ENCODE measurements around the gene POU6F2. TPM values are rescaled to one million over a fixed set of nuclear protein-coding genes. Genes with fewer than 3 reads are reported as not detected.

POU6F2 gene
- total and polyA plus RNA-seq, 9 of the 15 experiments (the other 6 are each of a cell fraction or from before 2014, with no cell fraction given), result 0.29 to 1.5 (median 0.96) TPM

GRCh38 chr7:39493934-39494333 is 516.2 kb downstream of the POU6F2 start:
- Histone ChIP-seq H3K27me3 (ENCODE audit: control insufficient read depth in 2 of 2, insufficient read depth in 2 of 2, low read length in 2 of 2) (peaks cover 14 to 18% of the 10 kb centered on the region in 2 experiments), H3K36me3 (ENCODE audit: control insufficient read depth, insufficient read depth, low read length) (no peaks in the 10 kb centered on the region), H3K79me2 (ENCODE audit: control insufficient read depth, insufficient read depth, low read length) (no peaks in the 10 kb centered on the region), H3K9me1 (ENCODE audit: control insufficient read depth, insufficient read depth, low read length) (no peaks in the 10 kb centered on the region), H3K4me1 (replicated peaks in 1 of 2; ENCODE audit: control insufficient read depth in 2 of 2, insufficient read depth in 2 of 2, low read length in 2 of 2) (no peaks in the 10 kb centered on the region), H4K20me1 (replicated peaks; ENCODE audit: control insufficient read depth, insufficient read depth, low read length) (no peaks in the 10 kb centered on the region), H3K4me3 (no peak overlapping the region), H3K9ac (ENCODE audit: insufficient read depth in 1 of 2, low read depth in 2 of 2, low read length in 2 of 2) (no peak overlapping the region), H2AFZ (ENCODE audit: low read depth, low read length) (no peak overlapping the region), H3K27ac (ENCODE audit: extremely low read depth, low read depth, low read length) (no peak overlapping the region), H3K9me3 (replicated peaks; ENCODE audit: control insufficient read depth, insufficient read depth, low read depth, low read length) (no peaks in the 10 kb centered on the region), H3K4me2 (ENCODE audit: insufficient read depth, low read length) (no peak overlapping the region)
- ChIA-PET POLR2A (no interaction called here), CTCF (ENCODE audit: low intra/inter-chr PET ratio) (no interaction called here)
- in situ Hi-C loops (cut with MboI), result no loop called here
- WGBS (ENCODE audit: insufficient coverage, low coverage, missing lambda C conversion rate), result 0% methylated on average over 1 of the region's 1 CpG
- no TSS peak for BruUV-seq (replicated peaks)
- DNase-seq (ENCODE audit: extremely low read depth in 1 of 4, low spot score in 3 of 4) (no peak), FAIRE-seq (no peak), ATAC-seq (no peak)
- intact Hi-C loops (cut with micrococcal nuclease), result no loop called here
- no peak for TF ChIP-seq HMG20A (CRISPR knock-in tag; conservative IDR thresholded peaks at IDR 0.05)
- TF ChIP-seq TAF7 (tag; IDR thresholded peaks at IDR 0.05), result no peak
- no peak for TF ChIP-seq HMG20B (CRISPR knock-in tag; IDR thresholded peaks at IDR 0.05)
- TF ChIP-seq ZNF592 (IDR thresholded peaks at IDR 0.05), result no peak
- no peak for TF ChIP-seq NRF1 (conservative IDR thresholded peaks at IDR 0.05 in 1 of 2, IDR thresholded peaks at IDR 0.05 in 1 of 2)
- no peak for TF ChIP-seq SAFB2 (IDR thresholded peaks at IDR 0.05; ENCODE audit: borderline replicate concordance, low read depth, low read length, severe bottlenecking)
- no peak for TF ChIP-seq FOSL1 (tag; conservative IDR thresholded peaks at IDR 0.05)
- TF ChIP-seq E4F1 (CRISPR knock-in tag; IDR thresholded peaks at IDR 0.05; ENCODE audit: borderline replicate concordance), result no peak
- TF ChIP-seq ZNF436 (CRISPR knock-in tag; IDR thresholded peaks at IDR 0.05), result no peak
- no peak for TF ChIP-seq LARP7 (IDR thresholded peaks at IDR 0.05)
- no peak for TF ChIP-seq ZNF584 (CRISPR knock-in tag; IDR thresholded peaks at IDR 0.05; ENCODE audit: low read depth)
- TF ChIP-seq GABPB2 (CRISPR knock-in tag; conservative IDR thresholded peaks at IDR 0.05), result no peak
- TF ChIP-seq SFPQ (IDR thresholded peaks at IDR 0.05; ENCODE audit: low read depth, low read length), result no peak
